ENCODE data around the gene ESRRA. TPM values are rescaled to one million over a fixed set of nuclear protein-coding genes. Genes with fewer than 3 reads are reported as not detected.
"Not testable (repeated sequence)": the region's sequence is repeated elsewhere in the genome, so short reads cannot be mapped to it uniquely, and the experiment has no call there.

Gene ESRRA
- polyA plus RNA-seq, 3 donors: 30.1 to 58.1 (median 49.6) TPM

DNA sequence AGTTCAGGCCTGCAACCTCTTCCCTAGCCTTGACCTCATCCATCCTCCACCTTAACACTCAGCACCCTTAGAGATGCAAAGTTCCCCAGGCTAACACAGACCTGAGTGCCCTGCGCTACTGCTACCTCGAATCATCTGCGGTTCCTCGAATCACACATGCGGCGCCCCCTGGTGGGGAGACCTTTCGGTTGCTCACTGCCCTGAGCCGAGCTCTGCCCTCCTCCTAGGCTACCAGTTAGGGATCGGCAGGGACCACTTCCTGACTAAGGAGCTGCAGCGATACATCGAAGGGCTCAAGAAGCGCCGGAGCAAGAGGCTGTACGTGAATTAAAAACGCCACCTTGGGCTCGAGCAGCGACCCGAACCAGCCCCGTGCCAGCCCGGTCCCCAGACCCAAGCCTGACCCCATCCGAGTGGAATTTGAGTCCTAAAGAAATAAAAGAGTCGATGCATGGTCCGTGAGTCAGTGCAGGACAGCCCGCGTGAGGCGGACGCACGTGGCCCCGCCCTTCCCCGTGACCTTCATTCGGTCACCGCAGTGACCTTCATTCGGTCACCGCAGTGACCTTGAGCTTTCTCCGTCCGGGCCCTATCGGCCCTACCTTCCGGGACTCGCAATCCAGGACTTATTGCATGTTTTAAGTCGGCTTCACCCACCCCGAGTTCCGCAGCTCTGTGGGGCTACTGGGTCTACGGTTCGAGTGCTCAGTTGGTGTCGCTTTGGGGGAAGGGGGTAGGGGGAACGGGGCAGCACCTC, 830 bp upstream of the ESRRA start:
- 1% methylated on average over 46 of the region's 46 CpGs for WGBS, 3 donors
- H3K27ac ChIP-seq (ENCODE audit: low read depth, low read length): peak overlapping the region; percentile 44

DNA sequence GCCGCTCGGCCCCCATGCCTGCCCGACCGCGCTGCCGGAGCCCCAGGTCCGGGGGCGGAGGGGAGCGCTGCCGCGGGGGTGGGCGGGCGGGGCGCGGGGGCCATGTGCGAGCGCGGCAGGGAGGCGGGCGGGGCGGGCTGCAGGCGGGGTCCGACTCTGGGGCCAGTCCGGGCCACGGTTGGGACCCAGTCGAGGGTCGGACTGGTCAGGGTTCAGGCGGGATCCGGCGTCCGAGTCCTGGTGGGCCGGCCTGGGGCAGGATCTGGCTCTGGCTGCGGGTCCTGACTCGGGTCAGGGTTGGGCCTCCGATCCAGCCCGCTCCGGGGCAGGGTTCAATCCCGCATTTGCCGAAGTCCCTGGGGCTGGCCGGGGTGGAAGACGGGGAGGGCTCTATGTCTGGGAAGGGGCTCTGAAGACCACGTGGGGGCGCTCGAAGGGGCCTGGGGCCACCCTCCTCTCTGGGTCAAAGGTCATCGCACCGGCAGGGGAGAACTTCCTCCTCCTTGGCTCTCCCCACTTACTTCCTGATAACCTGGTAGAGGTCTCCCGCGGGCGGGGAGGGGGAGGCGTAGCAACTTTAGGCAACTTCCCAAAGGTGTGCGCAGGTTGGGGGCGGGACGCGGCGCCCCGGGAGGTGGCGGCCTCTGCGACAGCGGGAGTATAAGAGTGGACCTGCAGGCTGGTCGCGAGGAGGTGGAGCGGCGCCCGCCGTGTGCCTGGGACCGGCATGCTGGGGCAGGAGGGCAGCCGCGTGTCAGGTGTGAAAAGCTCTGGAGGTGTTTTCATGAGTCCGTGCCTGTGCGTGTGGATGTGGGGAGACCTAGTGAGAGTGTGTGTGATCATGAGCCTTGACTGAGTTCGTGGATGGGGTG, 603 bp downstream of the ESRRA start:
- peak overlapping the region; percentile 59 for H3K27ac ChIP-seq (ENCODE audit: low read depth, low read length)
- WGBS, 3 donors: 1 to 2% (median 1%) methylated on average over 51 to 71 of the region's 71 CpGs

GRCh38 chr11:64306563-64306875, 1.2 kb downstream of the ESRRA start:
- 17 to 31% (median 23%) methylated on average over 8 to 9 of the region's 9 CpGs for WGBS, 3 donors
- H3K27ac ChIP-seq (ENCODE audit: low read depth, low read length): no peak overlapping the region

DNA sequence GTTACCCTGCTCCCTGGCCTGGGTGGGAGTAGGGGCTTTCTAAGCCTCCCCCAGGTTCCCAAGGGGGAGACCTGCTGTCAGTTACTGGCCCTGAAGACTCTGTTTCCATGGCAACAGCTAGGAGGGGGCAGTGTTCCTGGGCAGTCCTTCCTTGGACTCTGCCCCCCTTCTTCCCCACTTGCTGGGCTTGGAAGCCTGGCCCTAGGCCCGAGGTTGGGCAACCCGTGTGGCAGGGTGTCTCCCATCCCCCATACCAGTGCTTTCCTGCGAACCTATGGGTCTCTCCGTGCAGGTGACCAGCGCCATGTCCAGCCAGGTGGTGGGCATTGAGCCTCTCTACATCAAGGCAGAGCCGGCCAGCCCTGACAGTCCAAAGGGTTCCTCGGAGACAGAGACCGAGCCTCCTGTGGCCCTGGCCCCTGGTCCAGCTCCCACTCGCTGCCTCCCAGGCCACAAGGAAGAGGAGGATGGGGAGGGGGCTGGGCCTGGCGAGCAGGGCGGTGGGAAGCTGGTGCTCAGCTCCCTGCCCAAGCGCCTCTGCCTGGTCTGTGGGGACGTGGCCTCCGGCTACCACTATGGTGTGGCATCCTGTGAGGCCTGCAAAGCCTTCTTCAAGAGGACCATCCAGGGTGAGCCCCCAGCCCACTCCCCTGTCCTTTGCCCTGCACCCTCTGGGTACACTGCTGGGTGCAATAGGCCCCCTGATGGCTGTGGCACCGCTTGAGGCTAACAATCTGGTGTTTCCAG, 1.7 kb downstream of the ESRRA start:
- WGBS, 3 donors: 58 to 74% (median 74%) methylated on average over 15 of the region's 15 CpGs
- H3K27ac ChIP-seq (ENCODE audit: low read depth, low read length): no peak overlapping the region

DNA sequence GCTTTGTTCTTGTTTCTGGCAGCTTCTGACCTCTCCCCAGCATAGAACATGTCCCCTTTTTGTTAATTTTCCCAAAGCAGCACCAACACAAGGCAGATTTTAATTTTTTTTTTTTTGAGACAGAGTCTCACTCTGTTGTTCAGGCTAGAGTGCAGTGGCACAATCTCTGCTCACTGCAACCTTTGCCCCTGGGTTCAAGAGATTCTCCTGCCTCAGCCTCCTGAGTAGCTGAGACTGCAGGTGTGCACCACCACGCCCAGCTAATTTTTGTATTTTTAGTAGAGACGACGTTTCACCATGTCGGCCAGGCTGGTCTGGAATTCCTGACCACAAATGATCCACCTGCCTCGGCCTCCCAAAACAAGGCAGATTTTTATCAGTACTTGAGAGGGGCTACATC, 2.5 kb downstream of the ESRRA start:
- not testable (repeated sequence) for H3K27ac ChIP-seq (ENCODE audit: low read depth, low read length)

GRCh38 chr11:64312947-64313346, 7.6 kb downstream of the ESRRA start:
- H3K27ac ChIP-seq (ENCODE audit: low read depth, low read length): peak overlapping the region; percentile 15
- 88 to 98% (median 89%) methylated on average over 10 of the region's 10 CpGs for WGBS, 3 donors

More for the DNA sequence above, 2.5 kb downstream of the ESRRA start:
- WGBS, 3 donors: 93 to 95% (median 94%) methylated on average over 5 of the region's 5 CpGs

- WGBS, 3 donors: 61 to 75% (median 67%) methylated on average over 18 of the region's 18 CpGs
- peak overlapping the region; percentile 54 for H3K27ac ChIP-seq (ENCODE audit: low read depth, low read length)
These were observed 8.3 kb downstream of the ESRRA start for GRCh38 chr11:64313491-64314145.

- peak overlapping the region; percentile 54 for H3K27ac ChIP-seq (ENCODE audit: low read depth, low read length)
- WGBS, 3 donors: 55 to 84% (median 84%) methylated on average over 15 to 19 of the region's 19 CpGs
These were observed 9.0 kb downstream of the ESRRA start for GRCh38 chr11:64314146-64314804.

- 82 to 93% (median 87%) methylated on average over 24 of the region's 24 CpGs for WGBS, 3 donors
- H3K27ac ChIP-seq (ENCODE audit: low read depth, low read length): no peak overlapping the region
These were observed 9.7 kb downstream of the ESRRA start for GRCh38 chr11:64314805-64315561.

DNA sequence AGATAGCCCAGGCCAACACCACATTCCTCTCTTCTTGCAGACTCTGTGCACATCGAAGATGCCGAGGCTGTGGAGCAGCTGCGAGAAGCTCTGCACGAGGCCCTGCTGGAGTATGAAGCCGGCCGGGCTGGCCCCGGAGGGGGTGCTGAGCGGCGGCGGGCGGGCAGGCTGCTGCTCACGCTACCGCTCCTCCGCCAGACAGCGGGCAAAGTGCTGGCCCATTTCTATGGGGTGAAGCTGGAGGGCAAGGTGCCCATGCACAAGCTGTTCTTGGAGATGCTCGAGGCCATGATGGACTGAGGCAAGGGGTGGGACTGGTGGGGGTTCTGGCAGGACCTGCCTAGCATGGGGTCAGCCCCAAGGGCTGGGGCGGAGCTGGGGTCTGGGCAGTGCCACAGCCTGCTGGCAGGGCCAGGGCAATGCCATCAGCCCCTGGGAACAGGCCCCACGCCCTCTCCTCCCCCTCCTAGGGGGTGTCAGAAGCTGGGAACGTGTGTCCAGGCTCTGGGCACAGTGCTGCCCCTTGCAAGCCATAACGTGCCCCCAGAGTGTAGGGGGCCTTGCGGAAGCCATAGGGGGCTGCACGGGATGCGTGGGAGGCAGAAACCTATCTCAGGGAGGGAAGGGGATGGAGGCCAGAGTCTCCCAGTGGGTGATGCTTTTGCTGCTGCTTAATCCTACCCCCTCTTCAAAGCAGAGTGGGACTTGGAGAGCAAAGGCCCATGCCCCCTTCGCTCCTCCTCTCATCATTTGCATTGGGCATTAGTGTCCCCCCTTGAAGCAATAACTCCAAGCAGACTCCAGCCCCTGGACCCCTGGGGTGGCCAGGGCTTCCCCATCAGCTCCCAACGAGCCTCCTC, 10.6 kb downstream of the ESRRA start:
- H3K27ac ChIP-seq (ENCODE audit: low read depth, low read length): not testable (repeated sequence)
- 74 to 83% (median 82%) methylated on average over 23 to 25 of the region's 25 CpGs for WGBS, 3 donors

DNA sequence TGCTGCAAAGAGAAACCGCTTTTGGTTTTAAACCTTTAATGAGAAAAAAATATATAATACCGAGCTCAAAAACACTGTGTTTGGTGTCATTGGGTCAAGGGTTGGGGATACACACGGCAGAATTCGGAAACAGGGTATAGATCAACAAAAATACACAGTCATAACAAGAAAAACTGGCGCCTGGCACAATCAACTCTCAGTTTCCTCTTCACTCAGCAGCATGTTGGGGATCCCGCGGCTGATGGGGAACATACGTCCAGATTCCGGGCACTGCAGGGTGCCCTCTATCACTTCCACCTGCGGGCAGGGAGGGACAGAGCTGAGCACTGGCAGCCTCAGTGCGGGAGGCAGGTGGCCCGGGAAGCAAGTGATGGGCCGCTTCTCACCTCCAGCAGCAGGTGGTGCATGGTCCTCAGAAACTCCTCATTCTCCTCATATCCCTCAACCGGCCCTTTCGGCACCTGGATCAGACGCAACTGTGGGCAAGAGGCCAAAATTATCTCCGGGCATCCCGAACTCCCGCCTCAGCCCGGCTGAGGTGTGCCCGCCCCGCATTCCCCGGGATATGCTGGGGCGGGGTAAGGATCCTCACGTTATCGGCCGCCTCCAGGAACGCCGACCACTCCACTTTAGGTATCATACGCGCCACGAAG, 11.5 kb downstream of the ESRRA start:
- 5 to 7% (median 6%) methylated on average over 32 of the region's 32 CpGs for WGBS, 3 donors
- peak overlapping the region; percentile 63 for H3K27ac ChIP-seq (ENCODE audit: low read depth, low read length)

GRCh38 chr11:64317325-64317960, 12.1 kb downstream of the ESRRA start, which contains the start of gene TRMT112:
Gene TRMT112 (minus strand): TSS chr11:64317559. CDS start chr11:64317526, 33 bp downstream.
- peak within 1 kb of the TSS; percentile 63 for H3K27ac ChIP-seq (ENCODE audit: low read depth, low read length)
- 0% methylated on average over 43 of the region's 43 CpGs for WGBS, 3 donors

- WGBS, 3 donors: 1% methylated on average over 61 of the region's 61 CpGs
These were observed 12.8 kb downstream of the ESRRA start, which contains the start of gene PRDX5 for GRCh38 chr11:64317961-64318765. Gene PRDX5 (plus strand): TSS chr11:64318121. CDS start chr11:64318216, 95 bp downstream.

More at GRCh38 chr11:64317961-64318765, 12.8 kb downstream of the ESRRA start, which contains the start of gene PRDX5:
- peak within 1 kb of the TSS; percentile 63 for H3K27ac ChIP-seq (ENCODE audit: low read depth, low read length)
